HG03095 (cell line): ENCODE results near the gene F2.
"Not testable (repeated sequence)": the region's sequence is repeated elsewhere in the genome, so short reads cannot be mapped to it uniquely, and the experiment has no call there.

Source experiments
- ATAC-seq: cut with Tn5 transposase; IDR thresholded peaks from one replicate; pipeline ENCODE4 v1.9.1; 2021; ENCODE audit warnings: moderate library complexity; ENCODE audit not compliant: unreplicated experiment

F2 gene

GRCh38 chr11:46684367-46684766, 34.6 kb upstream of the F2 start:
- ATAC-seq, result no peak

GRCh38 chr11:46686886-46687795, 31.9 kb upstream of the F2 start:
- no peak for ATAC-seq

GRCh38 chr11:46690702-46691101, 28.3 kb upstream of the F2 start:
- ATAC-seq, result no peak

GRCh38 chr11:46692450-46692849, 26.6 kb upstream of the F2 start:
- ATAC-seq, result no peak

GRCh38 chr11:46693597-46694012, 25.4 kb upstream of the F2 start:
- ATAC-seq, result no peak

- ATAC-seq, result no peak
Measured at GRCh38 chr11:46694072-46694471, 24.9 kb upstream of the F2 start.

GRCh38 chr11:46694607-46695006, 24.4 kb upstream of the F2 start:
- no peak for ATAC-seq

GRCh38 chr11:46695345-46696211, 23.4 kb upstream of the F2 start:
- no peak for ATAC-seq

GRCh38 chr11:46696212-46696558, 22.8 kb upstream of the F2 start:
- ATAC-seq, result no peak

GRCh38 chr11:46697303-46697702, 21.7 kb upstream of the F2 start:
- no peak for ATAC-seq

GRCh38 chr11:46697723-46698122, 21.3 kb upstream of the F2 start:
- no peak for ATAC-seq

GRCh38 chr11:46698597-46698996, 20.4 kb upstream of the F2 start:
- ATAC-seq, result no peak

GRCh38 chr11:46700241-46701077, 18.6 kb upstream of the F2 start, which contains the start of the genes ARHGAP1 and ZNF408:
Gene ARHGAP1, minus strand, starts transcription at chr11:46700619. Its CDS starts 4,512 bp downstream, at chr11:46696107.
Gene ZNF408, plus strand, starts transcription at chr11:46701031. Its CDS starts 17 bp downstream, at chr11:46701048.
- ATAC-seq, result peak; percentile 84

- ATAC-seq, result peak; percentile 1
Measured at GRCh38 chr11:46701078-46701654, 17.8 kb upstream of the F2 start.

- ATAC-seq, result no peak
Measured at GRCh38 chr11:46705070-46705688, 13.8 kb upstream of the F2 start.

- ATAC-seq, result no peak
Measured at GRCh38 chr11:46706886-46707285, 12.1 kb upstream of the F2 start.

- ATAC-seq, result not testable (repeated sequence)
Measured at GRCh38 chr11:46709351-46709750, 9.7 kb upstream of the F2 start.

GRCh38 chr11:46710821-46711269, 8.2 kb upstream of the F2 start:
- ATAC-seq, result no peak

- no peak for ATAC-seq
Measured at GRCh38 chr11:46711303-46711702, 7.7 kb upstream of the F2 start.
